Measurements from ENCODE around the gene SLC12A3.
A peak's percentile ranks its signal among the peaks of the same experiment; 100 is the strongest.

Gene SLC12A3

GRCh38 chr16:56946767-56947603 lies 82.0 kb downstream of the SLC12A3 start:
- no peak for DNase-seq

- DNase-seq: no peak
These were observed 82.6 kb downstream of the SLC12A3 start for GRCh38 chr16:56947604-56947995.

- no peak for DNase-seq
These were observed 83.2 kb downstream of the SLC12A3 start for GRCh38 chr16:56948234-56948633.

- no peak for DNase-seq
These were observed 85.0 kb downstream of the SLC12A3 start for GRCh38 chr16:56950051-56950450.

GRCh38 chr16:56950455-56950854 lies 85.4 kb downstream of the SLC12A3 start:
- no peak for DNase-seq

- peak; percentile 31 for DNase-seq
These were observed 86.1 kb downstream of the SLC12A3 start for GRCh38 chr16:56950881-56951771.

- no peak for DNase-seq
These were observed 88.0 kb downstream of the SLC12A3 start for GRCh38 chr16:56953006-56953405.

GRCh38 chr16:56956076-56956475 lies 91.1 kb downstream of the SLC12A3 start:
- no peak for DNase-seq

- no peak for DNase-seq
These were observed 91.7 kb downstream of the SLC12A3 start for GRCh38 chr16:56956756-56957155.

GRCh38 chr16:56960681-56961281 lies 95.8 kb downstream of the SLC12A3 start:
- DNase-seq: no peak

- no peak for DNase-seq
These were observed 96.4 kb downstream of the SLC12A3 start for GRCh38 chr16:56961386-56961785.

GRCh38 chr16:56961851-56962281 lies 96.9 kb downstream of the SLC12A3 start, which contains the start of gene CETP:
Gene CETP (plus strand): TSS chr16:56961950. CDS start chr16:56961980, 30 bp downstream.
- DNase-seq: no peak

- peak; percentile 88 for DNase-seq
These were observed 99.5 kb downstream of the SLC12A3 start for GRCh38 chr16:56964243-56965148.

Data from central memory CD4-positive, alpha-beta T cell (primary cell).